Hepatocyte (in vitro differentiated cells): ENCODE results near the gene PDE11A.

ENCODE experiments used
- EZH2 ChIP-seq: fragments of 200-600 bp; sonication (generic); IDR thresholded peaks from 2 replicates; pipeline ENCODE4 v1.6.1; 2016; ENCODE audit warnings: antibody characterized with exemption, mild to moderate bottlenecking, borderline replicate concordance
- EZH2phosphoT487 ChIP-seq: fragments of 200-600 bp; sonication (generic); IDR thresholded peaks from one replicate; pipeline ENCODE4 v1.6.1; 2018; ENCODE audit warnings: antibody characterized with exemption, mild to moderate bottlenecking, low read depth, moderate library complexity; ENCODE audit not compliant: unreplicated experiment, severe bottlenecking
- TF ChIP-seq, protein P1 (sequence below): fragments of 200-600 bp; sonication (generic); IDR thresholded peaks from 2 replicates; pipeline ENCODE4 v1.5.1; 2016; ENCODE audit warnings: antibody characterized with exemption, mild to moderate bottlenecking; ENCODE audit not compliant: poor library complexity

DNA sequence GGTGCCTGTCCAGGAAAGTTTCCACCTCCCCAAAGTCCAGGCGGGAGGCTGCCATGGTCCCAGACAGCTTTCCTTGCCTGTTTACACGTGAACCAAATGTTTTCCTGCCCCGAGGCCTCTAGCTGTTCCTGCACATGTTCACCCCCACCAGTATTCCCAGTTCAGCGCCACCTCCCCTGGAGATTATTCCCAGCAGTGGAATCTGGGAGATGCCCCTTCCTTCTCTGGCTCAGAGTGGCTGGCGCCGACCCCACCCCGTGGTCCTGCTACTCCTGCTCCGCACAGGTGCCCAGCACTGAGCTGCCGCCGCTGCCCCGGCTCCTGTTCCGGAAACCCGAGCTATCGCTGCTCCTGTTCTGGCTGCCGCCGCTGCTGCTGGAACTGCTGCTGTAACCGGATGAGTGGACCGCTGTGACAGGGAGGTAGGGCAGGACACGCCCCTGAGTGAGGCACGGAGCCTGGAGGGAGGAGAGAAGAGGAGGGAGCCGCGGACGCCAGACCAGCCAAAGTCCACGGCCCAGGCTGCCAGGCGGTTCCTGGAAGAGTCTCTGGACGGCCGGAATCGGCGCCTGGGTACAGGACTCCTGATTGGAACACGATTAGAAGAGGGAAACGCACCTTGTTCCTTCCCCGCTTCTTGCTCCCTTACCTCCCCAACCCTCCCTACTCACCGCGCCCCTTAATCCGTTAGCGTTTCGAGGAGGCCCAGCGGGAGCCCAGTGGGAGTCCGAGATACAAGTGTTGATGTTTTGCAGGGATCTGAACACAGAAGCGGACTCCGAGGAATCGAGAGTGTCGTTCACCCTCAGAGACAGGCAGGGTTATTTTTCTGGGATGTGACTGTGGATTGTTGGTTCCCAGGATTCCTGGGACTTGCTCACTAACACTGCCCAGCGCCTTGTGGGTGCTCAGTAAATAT is at the start of gene PDE11A:
- TF ChIP-seq, protein P1, sequence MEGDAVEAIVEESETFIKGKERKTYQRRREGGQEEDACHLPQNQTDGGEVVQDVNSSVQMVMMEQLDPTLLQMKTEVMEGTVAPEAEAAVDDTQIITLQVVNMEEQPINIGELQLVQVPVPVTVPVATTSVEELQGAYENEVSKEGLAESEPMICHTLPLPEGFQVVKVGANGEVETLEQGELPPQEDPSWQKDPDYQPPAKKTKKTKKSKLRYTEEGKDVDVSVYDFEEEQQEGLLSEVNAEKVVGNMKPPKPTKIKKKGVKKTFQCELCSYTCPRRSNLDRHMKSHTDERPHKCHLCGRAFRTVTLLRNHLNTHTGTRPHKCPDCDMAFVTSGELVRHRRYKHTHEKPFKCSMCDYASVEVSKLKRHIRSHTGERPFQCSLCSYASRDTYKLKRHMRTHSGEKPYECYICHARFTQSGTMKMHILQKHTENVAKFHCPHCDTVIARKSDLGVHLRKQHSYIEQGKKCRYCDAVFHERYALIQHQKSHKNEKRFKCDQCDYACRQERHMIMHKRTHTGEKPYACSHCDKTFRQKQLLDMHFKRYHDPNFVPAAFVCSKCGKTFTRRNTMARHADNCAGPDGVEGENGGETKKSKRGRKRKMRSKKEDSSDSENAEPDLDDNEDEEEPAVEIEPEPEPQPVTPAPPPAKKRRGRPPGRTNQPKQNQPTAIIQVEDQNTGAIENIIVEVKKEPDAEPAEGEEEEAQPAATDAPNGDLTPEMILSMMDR: no peak
- TF ChIP-seq EZH2 (no peak), EZH2phosphoT487 (no peak)
